H1 (cell line): ENCODE data around the gene MAPK11. TPM values are rescaled to one million over a fixed set of nuclear protein-coding genes. Genes with fewer than 3 reads are reported as not detected.

Experiments
- ATF3 ChIP-seq: IDR thresholded peaks from 2 replicates; pipeline ENCODE4 v1.6.1; 2011; ENCODE audit warnings: low read depth, mild to moderate bottlenecking, low read length; ENCODE audit not compliant: insufficient read depth
- EGR1 ChIP-seq: IDR thresholded peaks from 2 replicates; pipeline ENCODE4 v1.6.1; 2011; ENCODE audit warnings: low read depth, low read length, borderline replicate concordance
- EP300 ChIP-seq, 2 experiments: IDR thresholded peaks; 1 replicate in 1 of 2; 2 replicates in 1 of 2; pipeline ENCODE4 v1.6.1; 2011 to 2012; ENCODE audit warnings: low read depth in 2 of 2, low read length in 2 of 2, mild to moderate bottlenecking in 2 of 2, borderline replicate concordance in 1 of 2, inconsistent platforms in 1 of 2, moderate library complexity in 1 of 2
- JUND ChIP-seq: IDR thresholded peaks from 2 replicates; pipeline ENCODE4 v1.6.1; 2011; ENCODE audit warnings: mild to moderate bottlenecking, improper control_type of control experiment, low read length
- MAFK ChIP-seq: IDR thresholded peaks from 2 replicates; pipeline ENCODE4 v1.6.1; 2012; ENCODE audit warnings: low read depth, mild to moderate bottlenecking, improper control_type of control experiment, low read length
- POLR2AphosphoS5 ChIP-seq: IDR thresholded peaks from 2 replicates; pipeline ENCODE4 v1.6.1; 2011; ENCODE audit warnings: low read depth, low read length
- RAD21 ChIP-seq, 2 experiments: IDR thresholded peaks in 1 of 2; conservative IDR thresholded peaks in 1 of 2; 2 replicates each; pipeline ENCODE4 v1.6.1; 2011; ENCODE audit warnings: low read depth in 2 of 2, low read length in 2 of 2, improper control_type of control experiment in 1 of 2, inconsistent platforms in 1 of 2, mild to moderate bottlenecking in 1 of 2, moderate library complexity in 1 of 2
- RXRA ChIP-seq: IDR thresholded peaks from 2 replicates; pipeline ENCODE4 v1.6.1; 2011; ENCODE audit warnings: low read depth, mild to moderate bottlenecking, low read length, moderate library complexity; ENCODE audit not compliant: insufficient read depth
- SP4 ChIP-seq: IDR thresholded peaks from 2 replicates; pipeline ENCODE4 v1.6.1; 2012; ENCODE audit warnings: low read length, inconsistent platforms
- SRF ChIP-seq: IDR thresholded peaks from 2 replicates; pipeline ENCODE4 v1.6.1; 2011; ENCODE audit warnings: mild to moderate bottlenecking, low read depth, low read length, moderate library complexity
- TAF1 ChIP-seq: IDR thresholded peaks from 2 replicates; pipeline ENCODE4 v1.6.1; 2011; ENCODE audit warnings: mild to moderate bottlenecking, low read depth, low read length
- polyA plus RNA-seq, 7 experiments: library from polyadenylated mRNA; depleted of rRNA in 3 of 7; stranded (reverse) in 5 of 7; unstranded in 2 of 7; fragments of >200 nt in 5 of 7; fragments of 200-250 nt in 2 of 7; gene quantifications; 1 replicate in 5 of 7; 2 replicates in 1 of 7; 4 replicates in 1 of 7; pipeline versions ENCODE4 v1.2.1 to v1.2.3, GENCODE V29; 2011 to 2013; ENCODE audit warnings: missing spikeins in 2 of 7, mixed read lengths in 2 of 7
- total RNA-seq: library from RNA; stranded (reverse); fragmentation: NEBNext Ultra II Directional; extraction: Animal tissue kit (Norgen Biotek cat#: 25700); gene quantifications from 2 replicates; pipeline ENCODE4 v1.2.1, GENCODE V29; 2021

The MAPK11 gene
- total and polyA plus RNA-seq, 2 of the 8 experiments (the other 6 are each of a cell fraction or from before 2014, with no cell fraction given) = 0.70 to 1.5 TPM

DNA sequence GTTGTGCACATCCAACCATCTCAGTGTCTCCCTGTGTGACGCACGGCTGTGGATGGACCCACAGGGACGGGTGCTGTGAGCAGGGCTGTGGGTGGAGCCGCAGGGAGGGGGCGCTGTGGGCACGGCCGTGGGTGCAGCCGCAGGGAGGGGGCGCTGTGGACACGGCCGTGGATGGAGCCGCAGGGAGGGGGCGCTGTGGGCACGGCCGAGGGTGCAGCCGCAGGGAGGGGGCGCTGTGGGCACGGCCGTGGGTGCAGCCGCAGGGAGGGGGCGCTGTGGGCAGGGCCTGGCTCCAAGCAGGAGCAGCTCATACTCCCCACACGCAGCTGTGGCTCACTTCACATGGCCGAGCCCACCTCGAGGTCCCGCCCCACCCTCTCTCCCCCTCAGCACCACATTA is 6.0 kb upstream of the MAPK11 start (continued):
- TF ChIP-seq RXRA = no peak
- no peak for TF ChIP-seq SP4
- no peak for TF ChIP-seq EP300 (IDR thresholded peaks at IDR 0.05; ENCODE audit: borderline replicate concordance in 1 of 2, low read depth in 2 of 2, low read length in 2 of 2)
- TF ChIP-seq MAFK = no peak
- 0 out of 2 replicates have a peak, but pooled peaks have one; percentile 40 for TF ChIP-seq EGR1
- TF ChIP-seq RAD21 (IDR thresholded peaks at IDR 0.05 in 1 of 2, conservative IDR thresholded peaks at IDR 0.05 in 1 of 2; ENCODE audit: low read depth in 2 of 2, low read length in 2 of 2) = peak in 1 of 2 experiments; percentile 36; a peak in 3 of 4 replicates
- peak; percentile 75 for TF ChIP-seq SRF
- 0 out of 2 replicates have a peak, but pooled peaks have one; percentile 6 for TF ChIP-seq JUND
- no peak for TF ChIP-seq TAF1
- peak; percentile 85; the same call in 1 of the 2 replicates for TF ChIP-seq POLR2AphosphoS5
- TF ChIP-seq ATF3 = peak; percentile 92
